Measurements from ENCODE around the gene UCP3. TPM values are rescaled to one million over a fixed set of nuclear protein-coding genes. Genes with fewer than 3 reads are reported as not detected.

Gene UCP3
- total and polyA plus RNA-seq, 10 of the 15 experiments (the other 5 are each of a cell fraction or from before 2014, with no cell fraction given), result 0.02 to 1.9 (median 0.94) TPM

GRCh38 chr11:73980001-73980961 lies 28.6 kb downstream of the UCP3 start (continued):
- TF ChIP-seq, protein P1, sequence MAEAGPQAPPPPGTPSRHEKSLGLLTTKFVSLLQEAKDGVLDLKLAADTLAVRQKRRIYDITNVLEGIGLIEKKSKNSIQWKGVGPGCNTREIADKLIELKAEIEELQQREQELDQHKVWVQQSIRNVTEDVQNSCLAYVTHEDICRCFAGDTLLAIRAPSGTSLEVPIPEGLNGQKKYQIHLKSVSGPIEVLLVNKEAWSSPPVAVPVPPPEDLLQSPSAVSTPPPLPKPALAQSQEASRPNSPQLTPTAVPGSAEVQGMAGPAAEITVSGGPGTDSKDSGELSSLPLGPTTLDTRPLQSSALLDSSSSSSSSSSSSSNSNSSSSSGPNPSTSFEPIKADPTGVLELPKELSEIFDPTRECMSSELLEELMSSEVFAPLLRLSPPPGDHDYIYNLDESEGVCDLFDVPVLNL (IDR thresholded peaks at IDR 0.05; ENCODE audit: low read depth, low read length), result no peak
- TF ChIP-seq CHD1 (IDR thresholded peaks at IDR 0.05; ENCODE audit: low read depth, low read length) (0 out of 2 replicates have a peak, but pooled peaks have one; percentile 32), CREB1 (IDR thresholded peaks at IDR 0.05; ENCODE audit: low read depth) (0 out of 2 replicates have a peak, but pooled peaks have one; percentile 71), WRNIP1 (IDR thresholded peaks at IDR 0.05; ENCODE audit: borderline replicate concordance, low read depth, low read length) (no peak), MEF2A (IDR thresholded peaks at IDR 0.05; ENCODE audit: insufficient read depth, low read depth, low read length) (peak; percentile 49; the same call in 1 of the 2 replicates), HCFC1 (IDR thresholded peaks at IDR 0.05; ENCODE audit: low read length) (no peak), JUNB (IDR thresholded peaks at IDR 0.05) (0 out of 2 replicates have a peak, but pooled peaks have one; percentile 18), SMAD5 (IDR thresholded peaks at IDR 0.05; ENCODE audit: low read depth) (0 out of 2 replicates have a peak, but pooled peaks have one; percentile 9), IKZF1 (conservative IDR thresholded peaks at IDR 0.05) (peak; percentile 62; the same call in 1 of the 2 replicates), RCOR1 (conservative IDR thresholded peaks at IDR 0.05; ENCODE audit: low read depth, low read length) (0 out of 2 replicates have a peak, but pooled peaks have one; percentile 52)

Measured in GM12878 (cell line).